HG03342 (cell line): ENCODE data around the gene ARHGAP24.
"Not testable (repeated sequence)": the region's sequence is repeated elsewhere in the genome, so short reads cannot be mapped to it uniquely, and the experiment has no call there.

ENCODE experiments used
- ATAC-seq: cut with Tn5 transposase; IDR thresholded peaks from one replicate; pipeline ENCODE4 v1.9.1; 2021; ENCODE audit warnings: mild to moderate bottlenecking, moderate library complexity; ENCODE audit not compliant: unreplicated experiment

The ARHGAP24 gene

GRCh38 chr4:85642356-85643100 lies 167.6 kb downstream of the ARHGAP24 start:
- no peak for ATAC-seq

GRCh38 chr4:85644061-85644460 lies 169.1 kb downstream of the ARHGAP24 start:
- ATAC-seq, result no peak

- no peak for ATAC-seq
Measured at GRCh38 chr4:85650908-85651307, 176.0 kb downstream of the ARHGAP24 start.

GRCh38 chr4:85656759-85657505 lies 182.0 kb downstream of the ARHGAP24 start:
- ATAC-seq, result no peak

GRCh38 chr4:85658766-85659439 lies 184.0 kb downstream of the ARHGAP24 start:
- ATAC-seq, result no peak

- peak; percentile 35 for ATAC-seq
Measured at GRCh38 chr4:85659610-85660218, 184.8 kb downstream of the ARHGAP24 start.

GRCh38 chr4:85666625-85667024 lies 191.7 kb downstream of the ARHGAP24 start:
- ATAC-seq, result not testable (repeated sequence)

GRCh38 chr4:85669204-85669603 lies 194.3 kb downstream of the ARHGAP24 start:
- ATAC-seq, result no peak

GRCh38 chr4:85669992-85670548 lies 195.1 kb downstream of the ARHGAP24 start:
- no peak for ATAC-seq

GRCh38 chr4:85671120-85671519 lies 196.2 kb downstream of the ARHGAP24 start:
- ATAC-seq, result no peak

GRCh38 chr4:85672116-85672515 lies 197.2 kb downstream of the ARHGAP24 start:
- ATAC-seq, result no peak

GRCh38 chr4:85672959-85673358 lies 198.0 kb downstream of the ARHGAP24 start:
- no peak for ATAC-seq

- ATAC-seq, result no peak
Measured at GRCh38 chr4:85673540-85673939, 198.6 kb downstream of the ARHGAP24 start.

- ATAC-seq, result no peak
Measured at GRCh38 chr4:85675076-85676049, 200.4 kb downstream of the ARHGAP24 start.

- no peak for ATAC-seq
Measured at GRCh38 chr4:85676050-85676425, 201.1 kb downstream of the ARHGAP24 start.

GRCh38 chr4:85676850-85677590 lies 202.1 kb downstream of the ARHGAP24 start:
- ATAC-seq, result no peak

GRCh38 chr4:85681221-85681657 lies 206.3 kb downstream of the ARHGAP24 start:
- ATAC-seq, result no peak

- no peak for ATAC-seq
Measured at GRCh38 chr4:85681921-85682320, 207.0 kb downstream of the ARHGAP24 start.

- ATAC-seq, result no peak
Measured at GRCh38 chr4:85682391-85682790, 207.4 kb downstream of the ARHGAP24 start.
